GM10266 (cell line): Measurements from ENCODE around the gene GPR157.
"Not testable (repeated sequence)": the region's sequence is repeated elsewhere in the genome, so short reads cannot be mapped to it uniquely, and the experiment has no call there.

Experiments used
- DNase-seq: peaks from one replicate; pipeline ENCODE4 v3.0.0; 2012; ENCODE audit errors: extremely low spot score
- CTCF ChIP-seq: IDR thresholded peaks from 2 replicates; pipeline ENCODE4 v1.5.1; 2012; ENCODE audit warnings: mild to moderate bottlenecking, low read depth; ENCODE audit not compliant: control insufficient read depth, insufficient read depth; ENCODE audit errors: missing control alignments

The GPR157 gene

GRCh38 chr1:9133870-9134585 is 5.1 kb upstream of the GPR157 start:
- TF ChIP-seq CTCF: no peak
- no peak for DNase-seq

- DNase-seq: peak; percentile 90
- TF ChIP-seq CTCF: no peak
Observed at GRCh38 chr1:9129266-9130041, 552 bp upstream of the GPR157 start.

GRCh38 chr1:9128166-9128519 is 759 bp downstream of the GPR157 start:
- DNase-seq: no peak
- no peak for TF ChIP-seq CTCF

- TF ChIP-seq CTCF: no peak
- DNase-seq: no peak
Observed at GRCh38 chr1:9127395-9128165, 1.3 kb downstream of the GPR157 start.

- no peak for DNase-seq
- TF ChIP-seq CTCF: no peak
Observed at GRCh38 chr1:9126511-9126910, 2.4 kb downstream of the GPR157 start.

GRCh38 chr1:9125847-9126246 is 3.1 kb downstream of the GPR157 start:
- not testable (repeated sequence) for DNase-seq

GRCh38 chr1:9125325-9125724 is 3.6 kb downstream of the GPR157 start:
- no peak for TF ChIP-seq CTCF
- DNase-seq: no peak

- DNase-seq: not testable (repeated sequence)
Observed at GRCh38 chr1:9124389-9124788, 4.5 kb downstream of the GPR157 start.

GRCh38 chr1:9123665-9124064 is 5.2 kb downstream of the GPR157 start:
- not testable (repeated sequence) for DNase-seq
